ENCODE results near the gene TMC2.
"Not testable (repeated sequence)": the region's sequence is repeated elsewhere in the genome, so short reads cannot be mapped to it uniquely, and the experiment has no call there.

The TMC2 gene

GRCh38 chr20:2663887-2664719 is 127.7 kb downstream of the TMC2 start, which contains the start of gene IDH3B:
Gene IDH3B, minus strand, starts transcription at chr20:2664216. Its CDS starts 28 bp downstream, at chr20:2664188.
- in situ Hi-C loops (cut with MboI; ENCODE audit: low sequenced_read_pairs, unreplicated experiment), result no loop called here
- peak; percentile 94 for DNase-seq (ENCODE audit: low spot score)
- TF ChIP-seq CTCF (IDR thresholded peaks at IDR 0.05; ENCODE audit: borderline replicate concordance, control extremely low read depth, extremely low read depth, insufficient read depth, missing control alignments), result no peak

DNA sequence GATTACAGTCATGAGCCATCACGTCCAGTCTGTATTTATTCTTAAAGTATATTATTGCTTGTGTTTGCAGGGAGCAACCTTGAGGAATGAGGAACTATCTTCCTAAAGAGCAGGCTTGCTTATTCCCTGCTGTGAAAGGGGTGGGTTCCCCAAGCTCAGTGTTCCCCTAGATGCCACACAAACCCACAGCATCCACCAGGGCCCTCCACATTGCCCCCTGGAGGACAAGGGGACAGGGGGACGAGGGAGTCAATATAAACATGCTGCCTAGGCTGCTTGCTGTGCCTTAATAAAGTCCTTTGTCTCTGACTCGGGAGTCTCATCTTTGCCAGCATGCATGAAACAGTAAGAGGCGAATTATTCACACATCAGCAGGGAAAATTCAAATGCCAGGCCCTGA is 135.6 kb downstream of the TMC2 start:
- no peak for DNase-seq (ENCODE audit: low spot score)
- TF ChIP-seq CTCF (IDR thresholded peaks at IDR 0.05; ENCODE audit: borderline replicate concordance, control extremely low read depth, extremely low read depth, insufficient read depth, missing control alignments), result peak; percentile 10
- in situ Hi-C loops (cut with MboI; ENCODE audit: low sequenced_read_pairs, unreplicated experiment), result no loop called here

DNA sequence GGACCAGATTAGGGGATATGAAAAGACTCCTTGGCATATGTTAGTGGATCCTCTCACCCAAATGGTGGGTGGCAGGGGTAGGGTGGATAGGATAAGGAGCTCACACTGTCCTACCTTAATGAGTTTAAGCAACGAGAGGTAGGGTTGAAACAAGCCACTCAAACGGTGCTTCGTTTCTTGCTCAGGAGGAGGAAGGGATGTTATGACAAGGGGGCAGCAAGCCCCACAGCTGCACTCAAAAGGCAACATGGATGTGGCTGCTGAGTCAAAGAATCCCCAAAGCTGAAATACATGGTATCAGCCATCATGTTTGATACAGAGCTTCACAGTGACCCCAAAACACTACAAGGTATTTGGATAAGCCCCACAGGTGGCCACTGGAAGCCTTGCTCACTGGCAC is 136.1 kb downstream of the TMC2 start:
- no peak for TF ChIP-seq CTCF (IDR thresholded peaks at IDR 0.05; ENCODE audit: borderline replicate concordance, control extremely low read depth, extremely low read depth, insufficient read depth, missing control alignments)
- in situ Hi-C loops (cut with MboI; ENCODE audit: low sequenced_read_pairs, unreplicated experiment), result no loop called here
- no peak for DNase-seq (ENCODE audit: low spot score)

- in situ Hi-C loops (cut with MboI; ENCODE audit: low sequenced_read_pairs, unreplicated experiment), result no loop called here
- no peak for DNase-seq (ENCODE audit: low spot score)
- TF ChIP-seq CTCF (IDR thresholded peaks at IDR 0.05; ENCODE audit: borderline replicate concordance, control extremely low read depth, extremely low read depth, insufficient read depth, missing control alignments), result no peak
Measured at GRCh38 chr20:2673453-2673852, 137.1 kb downstream of the TMC2 start.

DNA sequence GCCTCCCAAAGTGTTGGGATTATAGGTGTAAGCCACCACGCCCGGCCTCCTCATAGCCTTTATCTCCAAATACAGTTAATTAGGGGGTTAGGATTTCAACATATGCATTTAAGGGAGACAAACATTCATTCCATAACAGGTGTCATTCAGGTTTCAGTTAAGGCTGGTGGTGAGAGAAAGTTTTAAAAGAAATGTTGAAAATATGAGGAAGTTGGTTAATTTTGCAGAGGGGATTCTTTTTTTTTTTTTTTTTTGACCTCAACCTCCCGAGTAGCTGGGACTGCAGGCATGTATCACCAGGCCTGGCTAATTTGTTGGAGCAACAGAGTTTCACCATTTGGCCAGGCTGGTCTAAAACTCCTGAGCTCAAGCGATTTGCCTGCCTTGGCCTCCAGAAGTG is 143.7 kb downstream of the TMC2 start:
- no peak for TF ChIP-seq CTCF (IDR thresholded peaks at IDR 0.05; ENCODE audit: borderline replicate concordance, control extremely low read depth, extremely low read depth, insufficient read depth, missing control alignments)
- DNase-seq (ENCODE audit: low spot score), result no peak
- in situ Hi-C loops (cut with MboI; ENCODE audit: low sequenced_read_pairs, unreplicated experiment), result no loop called here

- DNase-seq (ENCODE audit: low spot score); in situ Hi-C loops (cut with MboI; ENCODE audit: low sequenced_read_pairs, unreplicated experiment): not testable (repeated sequence)
Measured at GRCh38 chr20:2682040-2682439, 145.7 kb downstream of the TMC2 start.

GRCh38 chr20:2684817-2685216 is 148.4 kb downstream of the TMC2 start:
- DNase-seq (ENCODE audit: low spot score); in situ Hi-C loops (cut with MboI; ENCODE audit: low sequenced_read_pairs, unreplicated experiment): not testable (repeated sequence)

Data from GM13976 (cell line).